Nephron (organoid): ENCODE results near the gene NBPF14.
"Not testable (repeated sequence)": the region's sequence is repeated elsewhere in the genome, so short reads cannot be mapped to it uniquely, and the experiment has no call there.

Experiments
- H3K27ac Mint-ChIP-seq, 3 experiments: 2 replicates each; pipeline ENCODE4 v1.8.0; 2020; ENCODE audit warnings: mixed read lengths in 3 of 3, mild to moderate bottlenecking in 2 of 3, moderate library complexity in 1 of 3
- H3K27me3 Mint-ChIP-seq: 2 replicates; pipeline ENCODE4 v1.8.0; 2021; ENCODE audit warnings: low read depth, mild to moderate bottlenecking, moderate library complexity, mixed read lengths
- H3K36me3 Mint-ChIP-seq: 2 replicates; pipeline ENCODE4 v1.8.0; 2020; ENCODE audit warnings: low read depth, mixed read lengths
- H3K4me1 Mint-ChIP-seq: 2 replicates; pipeline ENCODE4 v1.8.0; 2020; ENCODE audit warnings: mixed read lengths
- H3K4me3 Mint-ChIP-seq, 3 experiments: 2 replicates each; pipeline ENCODE4 v1.8.0; 2020; ENCODE audit warnings: mild to moderate bottlenecking in 3 of 3, mixed read lengths in 3 of 3, moderate library complexity in 2 of 3
- H3K9me3 Mint-ChIP-seq: 2 replicates; pipeline ENCODE4 v1.8.0; 2020; ENCODE audit warnings: mixed read lengths
- CTCF ChIP-seq, 3 experiments: fragments of 200-600 bp; sonication (generic); IDR thresholded peaks; one replicate each; pipeline ENCODE4 v1.5.0; 2021; ENCODE audit warnings: antibody characterized with exemption in 3 of 3; ENCODE audit not compliant: unreplicated experiment in 3 of 3

NBPF14 gene

GRCh38 chr1:148595911-148596310 is at the start of gene NBPF14:
Gene NBPF14 (minus strand): TSS chr1:148596011. CDS start chr1:148595717, 294 bp downstream.
- not testable (repeated sequence) for H3K36me3 Mint-ChIP-seq, H3K27ac Mint-ChIP-seq, H3K9me3 Mint-ChIP-seq, H3K27me3 Mint-ChIP-seq, H3K4me3 Mint-ChIP-seq, H3K4me1 Mint-ChIP-seq

GRCh38 chr1:148625451-148625850 is 29.6 kb upstream of the NBPF14 start:
- H3K4me1 Mint-ChIP-seq, H3K27me3 Mint-ChIP-seq, H3K27ac Mint-ChIP-seq, H3K4me3 Mint-ChIP-seq, H3K9me3 Mint-ChIP-seq, H3K36me3 Mint-ChIP-seq: not testable (repeated sequence)

- H3K27ac Mint-ChIP-seq = not testable (repeated sequence)
Observed at GRCh38 chr1:148618216-148618615, 22.4 kb upstream of the NBPF14 start.

GRCh38 chr1:148605266-148605665 is 9.5 kb upstream of the NBPF14 start:
- H3K4me3 Mint-ChIP-seq = peak overlapping the region in 2 of 3 experiments; percentile 36 to 65
- H3K36me3 Mint-ChIP-seq, H3K27me3 Mint-ChIP-seq, H3K9me3 Mint-ChIP-seq, H3K4me1 Mint-ChIP-seq: not testable (repeated sequence)
- peak overlapping the region; percentile 85 to 95 (median 94) for H3K27ac Mint-ChIP-seq

More at GRCh38 chr1:148618216-148618615, 22.4 kb upstream of the NBPF14 start:
- not testable (repeated sequence) for H3K27me3 Mint-ChIP-seq, H3K9me3 Mint-ChIP-seq, H3K4me1 Mint-ChIP-seq, H3K4me3 Mint-ChIP-seq, H3K36me3 Mint-ChIP-seq

GRCh38 chr1:148595360-148595759 is 451 bp downstream of the NBPF14 start:
- H3K9me3 Mint-ChIP-seq, H3K4me1 Mint-ChIP-seq, H3K27me3 Mint-ChIP-seq, H3K4me3 Mint-ChIP-seq, H3K36me3 Mint-ChIP-seq, H3K27ac Mint-ChIP-seq: not testable (repeated sequence)

GRCh38 chr1:148591098-148591497 is 4.7 kb downstream of the NBPF14 start:
- H3K27me3 Mint-ChIP-seq, H3K9me3 Mint-ChIP-seq, H3K27ac Mint-ChIP-seq, H3K4me3 Mint-ChIP-seq, H3K4me1 Mint-ChIP-seq, H3K36me3 Mint-ChIP-seq: not testable (repeated sequence)

GRCh38 chr1:148532158-148532557 is 63.7 kb downstream of the NBPF14 start:
- not testable (repeated sequence) for H3K9me3 Mint-ChIP-seq, H3K4me1 Mint-ChIP-seq, H3K27me3 Mint-ChIP-seq, H3K4me3 Mint-ChIP-seq, H3K36me3 Mint-ChIP-seq, H3K27ac Mint-ChIP-seq

GRCh38 chr1:148529101-148529567 is 66.7 kb downstream of the NBPF14 start:
- peak overlapping the region; percentile 74 to 87 (median 83) for H3K4me3 Mint-ChIP-seq
- H3K27ac Mint-ChIP-seq, H3K36me3 Mint-ChIP-seq, H3K9me3 Mint-ChIP-seq, H3K4me1 Mint-ChIP-seq, H3K27me3 Mint-ChIP-seq: not testable (repeated sequence)

- H3K36me3 Mint-ChIP-seq, H3K4me3 Mint-ChIP-seq, H3K4me1 Mint-ChIP-seq, H3K27ac Mint-ChIP-seq, H3K27me3 Mint-ChIP-seq, H3K9me3 Mint-ChIP-seq: not testable (repeated sequence)
- TF ChIP-seq CTCF (IDR thresholded peaks at IDR 0.05; ENCODE audit: unreplicated experiment in 3 of 3) = peak in 1 of 3 experiments; percentile 15
Observed at GRCh38 chr1:148528591-148528990, 67.2 kb downstream of the NBPF14 start.

GRCh38 chr1:148526587-148526986 is 69.2 kb downstream of the NBPF14 start:
- not testable (repeated sequence) for H3K27me3 Mint-ChIP-seq, H3K36me3 Mint-ChIP-seq, H3K9me3 Mint-ChIP-seq, H3K4me3 Mint-ChIP-seq, H3K4me1 Mint-ChIP-seq, H3K27ac Mint-ChIP-seq

GRCh38 chr1:148523205-148524144 is 72.3 kb downstream of the NBPF14 start:
- not testable (repeated sequence) for H3K36me3 Mint-ChIP-seq, H3K9me3 Mint-ChIP-seq, H3K27me3 Mint-ChIP-seq, H3K4me1 Mint-ChIP-seq
- H3K4me3 Mint-ChIP-seq = peak overlapping the region; percentile 86 to 90 (median 88)
- peak overlapping the region; percentile 99 to 100 (median 100) for H3K27ac Mint-ChIP-seq

- H3K4me1 Mint-ChIP-seq, H3K36me3 Mint-ChIP-seq: not testable (repeated sequence)
Observed at GRCh38 chr1:148522561-148523204, 73.1 kb downstream of the NBPF14 start.

GRCh38 chr1:148522072-148522471 is 73.7 kb downstream of the NBPF14 start:
- not testable (repeated sequence) for H3K9me3 Mint-ChIP-seq

More at GRCh38 chr1:148522561-148523204, 73.1 kb downstream of the NBPF14 start:
- not testable (repeated sequence) for H3K27me3 Mint-ChIP-seq, H3K9me3 Mint-ChIP-seq
- H3K27ac Mint-ChIP-seq = peak overlapping the region; percentile 99 to 100 (median 100)
- peak overlapping the region; percentile 86 to 90 (median 88) for H3K4me3 Mint-ChIP-seq

GRCh38 chr1:148514310-148514709 is 81.5 kb downstream of the NBPF14 start:
- not testable (repeated sequence) for H3K4me1 Mint-ChIP-seq, H3K27me3 Mint-ChIP-seq, H3K9me3 Mint-ChIP-seq, H3K27ac Mint-ChIP-seq, H3K4me3 Mint-ChIP-seq, H3K36me3 Mint-ChIP-seq

More at GRCh38 chr1:148522072-148522471, 73.7 kb downstream of the NBPF14 start:
- H3K27me3 Mint-ChIP-seq, H3K4me1 Mint-ChIP-seq, H3K36me3 Mint-ChIP-seq: not testable (repeated sequence)
- H3K27ac Mint-ChIP-seq = peak overlapping the region; percentile 99 to 100 (median 100)
- peak overlapping the region; percentile 86 to 90 (median 88) for H3K4me3 Mint-ChIP-seq
